CD8-positive, alpha-beta memory T cell (primary cell): Measurements from ENCODE around the gene PPP1R1B. TPM values are rescaled to one million over a fixed set of nuclear protein-coding genes. Genes with fewer than 3 reads are reported as not detected.

Experiments
- CTCF ChIA-PET: fragments of 350-600 bp; sonication (Branson Sonifier 250); formaldehyde crosslinking; loops from one replicate; lab custom pipeline; 2021; ENCODE audit warnings: antibody characterized with exemption; lab: Charles Lee
- POLR2A ChIA-PET: fragments of 350-600 bp; sonication (Branson Sonifier 250); formaldehyde crosslinking; loops from one replicate; lab custom pipeline; 2021; ENCODE audit warnings: antibody characterized with exemption; lab: Charles Lee
- DNase-seq, 5 donors: peaks; one replicate each; pipeline versions ENCODE4 v3.0.0 to v3.0.0-alpha.2; 2020 to 2022; ENCODE audit warnings: mixed read lengths in 1 of 5
- H3K27ac ChIP-seq: one replicate; pipeline ENCODE4 v1.7.0; 2013; ENCODE audit warnings: low read depth, mild to moderate bottlenecking, low read length, moderate library complexity
- H3K27me3 ChIP-seq: 2 replicates; pipeline ENCODE4 v1.7.0; 2013; ENCODE audit warnings: low read length, mild to moderate bottlenecking; ENCODE audit not compliant: insufficient read depth, poor library complexity, severe bottlenecking
- H3K36me3 ChIP-seq: 2 replicates; pipeline ENCODE4 v1.7.0; 2013; ENCODE audit warnings: mild to moderate bottlenecking, low read length, moderate library complexity; ENCODE audit not compliant: insufficient read depth
- H3K4me1 ChIP-seq: 2 replicates; pipeline ENCODE4 v1.7.0; 2013; ENCODE audit warnings: mild to moderate bottlenecking, low read length, moderate library complexity; ENCODE audit not compliant: insufficient read depth
- H3K4me3 ChIP-seq: 2 replicates; pipeline ENCODE4 v1.7.0; 2013; ENCODE audit warnings: mild to moderate bottlenecking, low read length
- H3K9me3 ChIP-seq: 2 replicates; pipeline ENCODE4 v1.7.0; 2013; ENCODE audit warnings: mild to moderate bottlenecking, low read length
- H3K27ac Mint-ChIP-seq, 8 donors: one replicate each; pipeline ENCODE4 v1.8.0; 2020 to 2021; ENCODE audit warnings: mixed read lengths in 8 of 8, mild to moderate bottlenecking in 6 of 8, inconsistent platforms in 3 of 8, moderate library complexity in 3 of 8
- H3K27me3 Mint-ChIP-seq, 2 donors: one replicate each; pipeline ENCODE4 v1.8.0; 2020 to 2021; ENCODE audit warnings: mixed read lengths in 2 of 2, mild to moderate bottlenecking in 1 of 2, moderate library complexity in 1 of 2
- H3K36me3 Mint-ChIP-seq, 3 donors: one replicate each; pipeline ENCODE4 v1.8.0; 2020 to 2021; ENCODE audit warnings: mixed read lengths in 3 of 3, inconsistent platforms in 1 of 3, mild to moderate bottlenecking in 1 of 3
- H3K4me1 Mint-ChIP-seq, 3 donors: one replicate each; pipeline ENCODE4 v1.8.0; 2020 to 2021; ENCODE audit warnings: mixed read lengths in 3 of 3, inconsistent platforms in 1 of 3, mild to moderate bottlenecking in 1 of 3
- H3K4me3 Mint-ChIP-seq, 7 donors: one replicate each; pipeline ENCODE4 v1.8.0; 2020 to 2021; ENCODE audit warnings: mixed read lengths in 7 of 7, mild to moderate bottlenecking in 6 of 7, moderate library complexity in 4 of 7, inconsistent platforms in 2 of 7
- H3K9me3 Mint-ChIP-seq, 5 donors: one replicate each; pipeline ENCODE4 v1.8.0; 2020 to 2022; ENCODE audit warnings: mixed read lengths in 5 of 5, mild to moderate bottlenecking in 3 of 5, moderate library complexity in 2 of 5, inconsistent platforms in 1 of 5
- polyA plus RNA-seq: library from polyadenylated mRNA; unstranded; fragments of 300-500 nt; fragmentation: Illumina TruSeq; gene quantifications from one replicate; pipeline ENCODE4 v1.2.3, GENCODE V29; 2021
- total RNA-seq, 2 experiments: library from RNA; stranded (reverse); gene quantifications; one replicate each; pipeline ENCODE4 v1.2.3, GENCODE V29; 2021

The PPP1R1B gene
- total and polyA plus RNA-seq, 3 experiments from 2014 or later = not detected

DNA sequence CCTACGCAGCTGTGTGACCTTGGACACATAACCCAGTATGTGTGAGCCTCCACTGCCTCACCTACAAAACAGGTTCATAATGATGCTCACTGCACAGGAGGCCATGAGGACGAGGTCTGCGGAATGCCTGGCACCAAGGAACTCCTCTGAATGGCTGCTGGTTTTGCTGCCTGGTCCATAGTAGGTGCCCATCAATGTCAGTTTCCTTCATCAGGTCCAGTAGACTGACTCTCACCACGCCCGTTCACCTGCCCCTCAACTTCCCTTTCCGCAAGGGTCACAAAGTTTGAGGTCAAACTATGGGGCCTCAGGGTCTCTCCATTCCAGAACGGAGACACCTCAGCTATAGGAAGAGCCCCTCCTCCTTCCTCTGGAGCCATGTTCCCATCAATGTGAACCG is 50.3 kb downstream of the PPP1R1B start:
- peak overlapping the region; percentile 32 for H3K27ac ChIP-seq
- peaks cover 67% of the 10 kb centered on the region for H3K4me1 ChIP-seq
- H3K27me3 ChIP-seq = no peaks in the 10 kb centered on the region
- no peak for DNase-seq
- no peak overlapping the region for H3K4me3 ChIP-seq
- no peaks in the 10 kb centered on the region for H3K9me3 ChIP-seq
- Mint-ChIP-seq H3K4me3 (peak overlapping the region in 2 of 7 donors; percentile 65 to 75), H3K4me1 (peaks cover 59 to 64% (median 63%) of the 10 kb centered on the region in 3 donors), H3K27ac (peak overlapping the region; percentile 70 to 98 (median 87)), H3K27me3 (no peaks in the 10 kb centered on the region), H3K36me3 (peaks cover 2 to 7% (median 3%) of the 10 kb centered on the region in 3 donors), H3K9me3 (no peaks in the 10 kb centered on the region)
- ChIA-PET POLR2A (interaction anchor here (0.5 kb wide), 1 partner anchor 180 kb away, joined by 4 read pairs; no protein-coding TSS in a partner anchor), CTCF (interaction anchor here (1.2 to 3.2 kb wide), 6 partner anchors 8 to 55 kb away, joined by 4 to 21 read pairs (median 8); partner anchors contain the start of genes MIEN1 and PNMT)
- H3K36me3 ChIP-seq = no peaks in the 10 kb centered on the region

DNA sequence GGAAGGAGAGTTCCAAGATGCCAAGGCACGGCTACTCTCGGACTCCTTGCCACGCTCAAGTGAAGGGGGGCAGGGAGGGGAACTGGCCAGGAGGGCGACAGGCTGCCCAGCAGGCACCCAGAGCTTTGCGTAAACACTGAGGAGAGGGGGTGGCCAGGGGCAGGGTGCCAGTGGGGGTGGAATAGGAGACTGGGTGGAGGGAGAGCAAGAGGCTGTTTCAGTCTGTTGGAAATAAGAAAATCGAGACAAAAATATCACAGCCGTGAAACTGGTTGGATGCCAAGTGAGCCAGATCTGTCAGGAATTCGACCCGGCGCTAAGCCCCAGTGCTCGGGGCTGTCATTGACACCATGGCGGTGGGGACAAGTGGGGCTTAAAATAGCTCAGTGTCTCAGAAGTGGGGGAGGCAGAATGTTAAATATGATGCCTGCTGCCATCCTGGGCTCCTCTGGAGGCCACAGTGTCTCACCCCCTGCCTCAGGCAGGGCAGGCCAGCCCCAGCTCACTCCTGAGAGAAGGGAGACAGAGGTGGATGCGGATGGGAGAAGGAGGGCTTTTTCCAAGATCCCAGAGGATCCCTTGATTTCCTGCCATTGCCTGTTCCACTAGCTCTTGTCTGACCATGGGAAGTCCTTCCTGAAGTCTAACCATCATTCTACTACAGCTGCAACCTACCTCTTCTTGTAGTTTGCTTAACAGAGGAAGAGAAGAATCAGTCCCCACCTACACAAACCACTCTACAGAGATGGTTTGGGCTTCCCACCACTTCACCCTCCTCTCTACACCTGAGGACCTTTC is 51.0 kb downstream of the PPP1R1B start:
- Histone ChIP-seq H3K27me3 (no peaks in the 10 kb centered on the region), H3K27ac (no peak overlapping the region), H3K4me1 (peaks cover 67% of the 10 kb centered on the region), H3K4me3 (no peak overlapping the region), H3K36me3 (no peaks in the 10 kb centered on the region), H3K9me3 (no peaks in the 10 kb centered on the region)
- POLR2A ChIA-PET = interaction anchor here (0.5 to 0.6 kb wide), 2 partner anchors 44 to 180 kb away, joined by 4 to 9 read pairs; no protein-coding TSS in a partner anchor
- Mint-ChIP-seq H3K27me3 (no peaks in the 10 kb centered on the region), H3K9me3 (no peaks in the 10 kb centered on the region), H3K4me3 (peak overlapping the region in 4 of 7 donors; percentile 8 to 36 (median 30)), H3K4me1 (peaks cover 59 to 69% (median 67%) of the 10 kb centered on the region in 3 donors), H3K27ac (peak overlapping the region; percentile 70 to 98 (median 95)), H3K36me3 (peaks cover 3 to 12% (median 6%) of the 10 kb centered on the region in 3 donors)
- no peak for DNase-seq
- CTCF ChIA-PET = interaction anchor here (0.9 to 3.2 kb wide), 6 partner anchors 9 to 77 kb away, joined by 3 to 21 read pairs (median 8); partner anchors contain the start of genes MIEN1 and PNMT

DNA sequence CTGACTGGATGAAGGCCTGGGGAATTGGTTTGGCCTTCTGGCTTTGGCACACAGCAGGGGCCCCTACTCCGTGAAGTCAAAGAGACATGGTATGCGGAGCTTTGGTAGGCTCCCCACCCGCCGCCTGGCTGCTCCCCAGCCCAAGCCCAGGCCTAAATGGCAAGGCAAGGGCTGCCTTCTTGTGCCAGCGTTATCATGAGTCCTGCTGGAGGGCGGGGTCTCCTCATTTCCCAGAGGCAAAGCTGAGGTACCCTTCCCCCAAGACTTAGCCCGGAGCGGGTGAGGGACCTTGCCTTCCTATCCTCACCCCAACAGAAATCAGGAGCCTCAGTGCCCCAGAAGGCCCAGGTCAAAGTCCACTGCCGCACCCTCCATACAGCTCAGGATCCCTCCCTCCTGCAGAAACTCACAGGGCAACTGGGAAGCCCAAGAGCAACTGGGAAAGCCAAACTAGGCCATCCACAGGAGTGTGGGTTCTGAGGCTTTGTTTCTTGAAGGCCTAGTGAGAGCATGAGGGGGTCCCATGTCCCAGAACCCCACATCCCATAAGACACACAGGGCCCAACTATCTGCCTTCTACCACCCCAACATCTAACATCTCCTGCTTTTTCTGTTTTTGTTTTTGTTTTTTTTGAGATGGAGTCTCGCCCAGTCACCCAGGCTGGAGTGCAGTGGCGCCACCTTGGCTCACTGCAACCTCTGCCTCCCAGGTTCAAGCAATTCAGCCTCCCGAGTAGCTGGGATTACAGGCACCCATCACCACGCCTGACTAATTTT is 51.8 kb downstream of the PPP1R1B start:
- DNase-seq = no peak
- ChIA-PET CTCF (interaction anchor here (0.9 to 3.2 kb wide), 8 partner anchors 9 to 76 kb away, joined by 3 to 21 read pairs (median 6); partner anchors contain the start of genes PGAP3 and PNMT), POLR2A (interaction anchor here (0.6 kb wide), 1 partner anchor 43 kb away, joined by 9 read pairs; no protein-coding TSS in a partner anchor)
- Histone ChIP-seq H3K27ac (no peak overlapping the region), H3K4me1 (peaks cover 67% of the 10 kb centered on the region), H3K36me3 (peaks cover 2% of the 10 kb centered on the region), H3K27me3 (no peaks in the 10 kb centered on the region), H3K4me3 (no peak overlapping the region), H3K9me3 (no peaks in the 10 kb centered on the region)
- peak overlapping the region; percentile 92 to 98 (median 96) for H3K27ac Mint-ChIP-seq
- peak overlapping the region in 4 of 7 donors; percentile 47 to 79 (median 62) for H3K4me3 Mint-ChIP-seq
- no peaks in the 10 kb centered on the region for H3K27me3 Mint-ChIP-seq
- H3K4me1 Mint-ChIP-seq = peaks cover 63 to 74% (median 67%) of the 10 kb centered on the region in 3 donors
- H3K9me3 Mint-ChIP-seq = no peaks in the 10 kb centered on the region
- H3K36me3 Mint-ChIP-seq = peaks cover 10 to 18% (median 12%) of the 10 kb centered on the region in 3 donors

DNA sequence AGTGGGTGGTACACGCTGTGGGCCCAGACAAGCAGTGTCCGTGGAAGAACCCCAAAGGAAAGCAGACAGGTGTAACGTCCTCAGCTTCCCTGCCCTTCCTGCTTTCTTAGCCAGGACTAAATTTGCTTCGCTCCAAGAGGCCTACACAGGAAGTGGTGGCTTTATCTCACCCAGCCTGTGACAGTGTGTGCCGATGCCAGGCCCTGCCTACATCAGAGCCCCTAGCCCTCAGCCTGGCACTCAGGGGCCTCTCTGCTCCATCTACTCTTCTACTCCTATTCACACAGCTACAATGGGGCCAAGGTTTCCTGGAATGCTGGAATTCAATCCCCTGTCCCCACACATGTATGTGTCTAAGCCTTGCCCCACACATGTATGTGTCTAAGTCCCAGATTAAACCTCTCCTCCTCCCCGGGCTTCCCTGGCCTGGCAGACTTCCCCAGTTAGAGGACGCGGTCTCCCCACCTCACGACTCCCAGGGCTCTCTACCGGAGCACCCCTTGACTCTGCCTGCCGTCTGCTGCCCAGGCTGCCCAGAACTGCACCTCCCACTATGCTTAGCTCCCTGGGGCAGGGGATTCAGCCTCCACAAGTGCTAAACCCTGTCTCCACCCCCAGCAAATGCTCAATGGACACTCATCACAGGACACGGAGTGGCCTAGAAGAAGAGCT is 52.9 kb downstream of the PPP1R1B start:
- Mint-ChIP-seq H3K9me3 (no peaks in the 10 kb centered on the region), H3K27me3 (no peaks in the 10 kb centered on the region), H3K27ac (peak overlapping the region; percentile 92 to 98 (median 96)), H3K36me3 (peaks cover 10 to 27% (median 12%) of the 10 kb centered on the region in 3 donors), H3K4me3 (peak overlapping the region; percentile 18 to 79 (median 62)), H3K4me1 (peaks cover 63 to 74% (median 67%) of the 10 kb centered on the region in 3 donors)
- Histone ChIP-seq H3K36me3 (peaks cover 4% of the 10 kb centered on the region), H3K9me3 (no peaks in the 10 kb centered on the region), H3K27ac (peak overlapping the region; percentile 41), H3K4me1 (peaks cover 67% of the 10 kb centered on the region), H3K27me3 (no peaks in the 10 kb centered on the region), H3K4me3 (peak overlapping the region; percentile 24)
- POLR2A ChIA-PET = interaction anchor here (0.5 kb wide), 1 partner anchor 12 kb away, joined by 3 read pairs; no protein-coding TSS in a partner anchor
- CTCF ChIA-PET = interaction anchor here (1.2 to 3.2 kb wide), 7 partner anchors 8 to 58 kb away, joined by 4 to 21 read pairs (median 6); partner anchors contain the start of genes PGAP3 and PNMT
- peak; percentile 15 to 66 (median 53) for DNase-seq

DNA sequence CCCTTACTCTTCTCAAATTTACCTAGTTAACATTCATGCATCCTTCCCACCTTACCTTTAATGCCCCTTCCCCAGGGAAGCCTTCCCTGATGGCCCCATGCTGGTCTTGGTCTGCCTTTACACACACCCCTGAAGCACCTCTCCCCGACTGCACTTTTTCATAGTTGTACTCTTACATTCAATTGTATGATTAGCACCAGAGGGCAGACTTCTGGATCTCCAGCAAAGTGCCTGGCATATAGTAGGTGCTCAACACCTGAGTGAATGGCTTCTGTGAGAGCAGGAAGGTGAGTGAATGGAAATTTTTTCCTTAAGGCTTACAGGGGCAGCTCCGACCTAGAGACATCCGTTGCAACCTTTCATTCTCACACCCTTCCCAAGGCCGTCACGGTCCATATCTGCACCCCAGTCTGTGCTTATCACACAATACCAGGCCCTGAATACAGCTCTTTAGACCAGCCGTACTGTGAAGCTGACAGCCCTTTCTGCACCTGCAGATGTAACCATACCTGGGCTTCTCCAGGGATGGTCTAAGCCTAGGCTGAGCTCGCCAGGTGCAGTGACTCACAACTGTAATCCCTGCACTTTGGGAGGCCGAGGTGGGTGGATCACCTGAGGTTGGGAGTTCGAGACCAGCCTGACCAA is 56.7 kb downstream of the PPP1R1B start:
- H3K4me3 Mint-ChIP-seq = peak overlapping the region in 1 of 7 donors; percentile 4
- H3K4me1 Mint-ChIP-seq = peaks cover 51 to 64% (median 57%) of the 10 kb centered on the region in 3 donors
- no peaks in the 10 kb centered on the region for H3K9me3 Mint-ChIP-seq
- H3K27me3 ChIP-seq = no peaks in the 10 kb centered on the region
- POLR2A ChIA-PET = interaction anchor here (1.3 kb wide), 1 partner anchor 25 kb away, joined by 3 read pairs; no protein-coding TSS in a partner anchor
- peak overlapping the region in 5 of 8 donors; percentile 38 to 87 (median 70) for H3K27ac Mint-ChIP-seq
- H3K9me3 ChIP-seq = no peaks in the 10 kb centered on the region
- CTCF ChIA-PET = interaction anchor here (1.9 kb wide), 1 partner anchor 15 kb away, joined by 7 read pairs; the partner anchor contains the start of gene PNMT
- H3K27me3 Mint-ChIP-seq = no peaks in the 10 kb centered on the region
- no peak overlapping the region for H3K4me3 ChIP-seq
- peaks cover 4% of the 10 kb centered on the region for H3K36me3 ChIP-seq
- H3K4me1 ChIP-seq = peaks cover 38% of the 10 kb centered on the region
- no peak overlapping the region for H3K27ac ChIP-seq
- peaks cover 13 to 44% (median 17%) of the 10 kb centered on the region in 3 donors for H3K36me3 Mint-ChIP-seq
- no peak for DNase-seq

DNA sequence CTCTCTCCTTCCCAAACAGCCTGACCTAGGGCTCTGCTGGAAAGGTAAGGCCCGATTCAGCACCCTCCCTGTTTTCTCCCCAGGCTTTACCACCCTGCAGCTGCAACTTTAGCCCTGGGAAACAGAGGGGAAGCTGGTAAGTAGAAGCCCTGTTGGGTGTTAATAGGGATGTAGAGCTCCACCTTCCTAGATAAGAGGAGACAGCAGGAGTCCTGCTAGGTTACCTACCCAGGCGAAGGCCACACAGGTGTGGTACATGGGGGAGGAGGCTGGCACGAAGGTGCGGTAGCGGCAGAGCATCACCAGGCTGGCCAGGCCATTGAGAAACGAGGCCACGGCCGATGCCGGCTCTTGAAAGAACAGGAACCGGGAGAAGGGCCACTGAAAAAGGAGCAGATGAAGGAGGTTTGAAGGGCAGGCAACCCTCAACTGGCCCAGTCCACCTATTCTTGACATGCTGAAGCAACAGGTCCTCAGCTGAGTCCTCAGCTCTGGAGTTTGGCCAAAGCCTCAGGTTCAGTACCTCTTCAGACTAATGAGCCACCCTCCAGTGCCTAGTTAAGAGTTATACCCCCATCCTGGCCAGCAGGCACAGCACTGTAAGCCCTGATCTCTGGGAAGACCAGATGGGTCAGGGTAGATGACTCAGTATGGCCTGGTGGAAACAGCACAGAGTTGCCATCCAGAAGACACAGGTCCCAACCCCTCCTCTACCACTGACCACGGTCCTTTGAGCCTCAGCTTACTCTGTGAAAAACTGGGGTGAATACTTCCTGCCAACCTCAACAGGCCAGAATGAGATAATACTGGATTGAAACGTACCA is 57.8 kb downstream of the PPP1R1B start:
- Histone ChIP-seq H3K9me3 (no peaks in the 10 kb centered on the region), H3K27me3 (no peaks in the 10 kb centered on the region), H3K36me3 (peaks cover 4% of the 10 kb centered on the region), H3K4me1 (peaks cover 35% of the 10 kb centered on the region), H3K27ac (no peak overlapping the region), H3K4me3 (no peak overlapping the region)
- peaks cover 12 to 44% (median 17%) of the 10 kb centered on the region in 3 donors for H3K36me3 Mint-ChIP-seq
- peak overlapping the region in 1 of 7 donors; percentile 67 for H3K4me3 Mint-ChIP-seq
- DNase-seq = no peak
- peaks cover 46 to 61% (median 53%) of the 10 kb centered on the region in 3 donors for H3K4me1 Mint-ChIP-seq
- H3K27ac Mint-ChIP-seq = no peak overlapping the region
- ChIA-PET CTCF (interaction anchor here (1.0 to 1.5 kb wide), 2 partner anchors 17 to 63 kb away, joined by 4 read pairs; partner anchors contain the start of gene PNMT), POLR2A (interaction anchor here (1.3 kb wide), 1 partner anchor 26 kb away, joined by 3 read pairs; no protein-coding TSS in a partner anchor)
- no peaks in the 10 kb centered on the region for H3K9me3 Mint-ChIP-seq
- H3K27me3 Mint-ChIP-seq = no peaks in the 10 kb centered on the region
